ENCODE results near the gene KRTAP12-2.
"Not testable (repeated sequence)": the region's sequence is repeated elsewhere in the genome, so short reads cannot be mapped to it uniquely, and the experiment has no call there.

KRTAP12-2 gene

GRCh38 chr21:44702111-44702972 lies 35.6 kb upstream of the KRTAP12-2 start:
- DNase-seq (ENCODE audit: low read depth in 2 of 2): no peak

GRCh38 chr21:44701541-44701940 lies 34.8 kb upstream of the KRTAP12-2 start:
- no peak for DNase-seq (ENCODE audit: low read depth in 2 of 2)

- no peak for DNase-seq (ENCODE audit: low read depth in 2 of 2)
Measured at GRCh38 chr21:44701023-44701400, 34.3 kb upstream of the KRTAP12-2 start.

- no peak for DNase-seq (ENCODE audit: low read depth in 2 of 2)
Measured at GRCh38 chr21:44700101-44701022, 33.6 kb upstream of the KRTAP12-2 start.

- no peak for DNase-seq (ENCODE audit: low read depth in 2 of 2)
Measured at GRCh38 chr21:44699502-44700001, 32.8 kb upstream of the KRTAP12-2 start.

- DNase-seq (ENCODE audit: low read depth in 2 of 2): no peak
Measured at GRCh38 chr21:44697811-44698734, 31.3 kb upstream of the KRTAP12-2 start.

- DNase-seq (ENCODE audit: low read depth in 2 of 2): not testable (repeated sequence)
Measured at GRCh38 chr21:44697172-44697810, 30.6 kb upstream of the KRTAP12-2 start, which contains the start of gene KRTAP10-12. Gene KRTAP10-12, plus strand, starts transcription at chr21:44697172. Its CDS starts 30 bp downstream, at chr21:44697202.

- DNase-seq (ENCODE audit: low read depth in 2 of 2): no peak
Measured at GRCh38 chr21:44696572-44696971, 29.8 kb upstream of the KRTAP12-2 start.

- no peak for DNase-seq (ENCODE audit: low read depth in 2 of 2)
Measured at GRCh38 chr21:44695641-44696040, 28.9 kb upstream of the KRTAP12-2 start.

GRCh38 chr21:44695184-44695583 lies 28.5 kb upstream of the KRTAP12-2 start:
- no peak for DNase-seq (ENCODE audit: low read depth in 2 of 2)

- no peak for DNase-seq (ENCODE audit: low read depth in 2 of 2)
Measured at GRCh38 chr21:44694776-44695175, 28.0 kb upstream of the KRTAP12-2 start.

- no peak for DNase-seq (ENCODE audit: low read depth in 2 of 2)
Measured at GRCh38 chr21:44692798-44693512, 26.2 kb upstream of the KRTAP12-2 start.

GRCh38 chr21:44691686-44692085 lies 25.0 kb upstream of the KRTAP12-2 start:
- no peak for DNase-seq (ENCODE audit: low read depth in 2 of 2)

- not testable (repeated sequence) for DNase-seq (ENCODE audit: low read depth in 2 of 2)
Measured at GRCh38 chr21:44689740-44690139, 23.0 kb upstream of the KRTAP12-2 start.

- DNase-seq (ENCODE audit: low read depth in 2 of 2): no peak
Measured at GRCh38 chr21:44687671-44688070, 20.9 kb upstream of the KRTAP12-2 start.

- DNase-seq (ENCODE audit: low read depth in 2 of 2): no peak
Measured at GRCh38 chr21:44686843-44687561, 20.3 kb upstream of the KRTAP12-2 start.

GRCh38 chr21:44686000-44686781 lies 19.5 kb upstream of the KRTAP12-2 start:
- DNase-seq (ENCODE audit: low read depth in 2 of 2): no peak

GRCh38 chr21:44685050-44685449 lies 18.3 kb upstream of the KRTAP12-2 start:
- DNase-seq (ENCODE audit: low read depth in 2 of 2): not testable (repeated sequence)

- DNase-seq (ENCODE audit: low read depth in 2 of 2): no peak
Measured at GRCh38 chr21:44684483-44684882, 17.8 kb upstream of the KRTAP12-2 start.

Data from fibroblast of skin of left biceps (primary cell).